HG03060 (cell line): ENCODE data around the gene TMEM109.

Experiments
- ATAC-seq: cut with Tn5 transposase; IDR thresholded peaks from one replicate; pipeline ENCODE4 v1.9.1; 2021; ENCODE audit warnings: low read depth, moderate number of reproducible peaks; ENCODE audit not compliant: unreplicated experiment

Gene TMEM109

GRCh38 chr11:60913793-60914632 lies at the start of gene TMEM109:
Gene TMEM109 (plus strand): TSS chr11:60914158. CDS start chr11:60919694, 5,536 bp downstream.
- ATAC-seq: no peak

GRCh38 chr11:60864856-60865513 lies 49.0 kb upstream of the TMEM109 start:
- no peak for ATAC-seq

GRCh38 chr11:60866911-60867870 lies 46.8 kb upstream of the TMEM109 start, which contains the start of gene ZP1:
Gene ZP1 (plus strand): TSS chr11:60867542. CDS start chr11:60867562, 20 bp downstream.
- no peak for ATAC-seq

GRCh38 chr11:60867871-60868681 lies 45.9 kb upstream of the TMEM109 start:
- no peak for ATAC-seq

- no peak for ATAC-seq
Measured at GRCh38 chr11:60868682-60869450, 45.1 kb upstream of the TMEM109 start.

- ATAC-seq: no peak
Measured at GRCh38 chr11:60869451-60869825, 44.5 kb upstream of the TMEM109 start.

- ATAC-seq: no peak
Measured at GRCh38 chr11:60870276-60870675, 43.7 kb upstream of the TMEM109 start.

- no peak for ATAC-seq
Measured at GRCh38 chr11:60870733-60871377, 43.1 kb upstream of the TMEM109 start.

- ATAC-seq: no peak
Measured at GRCh38 chr11:60871378-60872061, 42.4 kb upstream of the TMEM109 start.

GRCh38 chr11:60872124-60872960 lies 41.6 kb upstream of the TMEM109 start:
- ATAC-seq: no peak

GRCh38 chr11:60872961-60873524 lies 40.9 kb upstream of the TMEM109 start:
- no peak for ATAC-seq

- no peak for ATAC-seq
Measured at GRCh38 chr11:60873533-60873932, 40.4 kb upstream of the TMEM109 start.

- no peak for ATAC-seq
Measured at GRCh38 chr11:60874421-60875365, 39.3 kb upstream of the TMEM109 start.

- no peak for ATAC-seq
Measured at GRCh38 chr11:60875366-60876167, 38.4 kb upstream of the TMEM109 start.

- ATAC-seq: no peak
Measured at GRCh38 chr11:60876168-60876485, 37.8 kb upstream of the TMEM109 start.
